ENCODE data around the gene MRPL12. TPM values are rescaled to one million over a fixed set of nuclear protein-coding genes. Genes with fewer than 3 reads are reported as not detected.

Gene MRPL12
- total and polyA plus RNA-seq, 2 of the 8 experiments (the other 6 are each of a cell fraction or from before 2014, with no cell fraction given) = 120 to 141 TPM

DNA sequence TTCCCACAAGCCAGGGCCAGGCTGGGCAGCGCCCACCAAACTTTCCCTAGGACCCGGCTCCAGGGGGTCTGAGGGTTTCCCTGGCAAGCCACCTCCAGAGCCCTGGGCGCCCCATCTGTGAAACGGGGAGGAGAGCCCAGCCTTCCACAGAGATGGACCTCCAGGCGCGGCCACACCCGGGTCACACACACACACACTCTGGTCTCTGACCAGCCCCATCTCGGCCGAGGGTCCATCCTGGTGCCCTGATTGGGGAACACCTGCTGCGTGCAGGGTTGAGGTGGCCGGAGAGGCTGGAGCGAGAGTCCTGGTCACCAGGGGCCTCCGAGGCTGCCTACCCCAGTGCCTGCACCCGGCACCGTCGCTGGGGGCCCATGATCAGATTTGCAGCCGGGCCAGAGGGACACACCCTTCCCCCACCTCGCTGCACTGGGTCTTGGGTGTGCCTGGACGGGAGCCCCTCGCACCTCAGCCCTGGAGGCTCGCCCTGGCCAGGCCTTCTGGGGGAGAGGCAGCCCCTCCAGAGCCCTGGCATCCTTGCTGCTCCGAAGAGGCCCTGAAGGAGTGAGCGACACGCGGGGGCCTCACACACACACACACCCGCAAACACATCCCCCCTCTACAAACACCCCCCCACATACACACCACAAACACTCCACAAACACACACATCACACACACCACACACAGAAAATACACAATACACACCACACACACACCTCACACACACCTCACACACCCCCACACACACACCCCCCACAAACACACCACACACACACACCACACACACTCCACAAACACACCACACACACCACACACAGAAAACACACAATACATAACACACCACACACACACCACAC, 38.7 kb downstream of the MRPL12 start:
- peaks cover 0 to 3% of the 10 kb centered on the region in 2 experiments for H4K20me1 ChIP-seq (replicated peaks in 1 of 2; ENCODE audit: control insufficient read depth in 1 of 2, insufficient read depth in 2 of 2, low read length in 2 of 2)
- H3K36me3 ChIP-seq (ENCODE audit: control insufficient read depth in 2 of 4, insufficient read depth in 4 of 4, low read length in 3 of 4) = no peaks in the 10 kb centered on the region
- no peak overlapping the region for H2BK12ac ChIP-seq (ENCODE audit: low read depth, low read length)
- no peak overlapping the region for H3K9ac ChIP-seq (replicated peaks in 1 of 4; ENCODE audit: extremely low read depth in 1 of 4, low read depth in 3 of 4, low read length in 3 of 4)
- peak overlapping the region; percentile 57 for H4K8ac ChIP-seq (ENCODE audit: extremely low read depth, insufficient read depth, low read length)
- no peak overlapping the region for H3K4ac ChIP-seq (replicated peaks; ENCODE audit: insufficient read length, low read depth, low read length)
- FAIRE-seq = no peak
- H4K5ac ChIP-seq (ENCODE audit: insufficient read length, low read depth, low read length) = no peak overlapping the region
- H2BK15ac ChIP-seq (ENCODE audit: low read length) = 0 out of 2 replicates have a peak overlapping the region, but pooled peaks have one; percentile 36
- H2AK5ac ChIP-seq (ENCODE audit: low read depth, low read length) = no peak overlapping the region
- H2BK120ac ChIP-seq (replicated peaks; ENCODE audit: low read depth, low read length) = no peak overlapping the region
- peaks cover 4% of the 10 kb centered on the region; the same call in 1 of the 2 replicates for H3K23me2 ChIP-seq (ENCODE audit: low read depth, low read length)
- 85% methylated on average over 20 of the region's 26 CpGs; no CpG with 5 or more reads in 1 of the 2 experiments for WGBS, 2 experiments (ENCODE audit: extremely low coverage in 1 of 2, insufficient coverage in 1 of 2, insufficient read length in 1 of 2, insufficient replicate concordance in 2 of 2, low coverage in 1 of 2, low lambda C conversion rate in 2 of 2, missing lambda C conversion rate in 1 of 2)
- H3K79me1 ChIP-seq (ENCODE audit: low read depth, low read length) = no peaks in the 10 kb centered on the region
- no peak overlapping the region for H3K23ac ChIP-seq (ENCODE audit: insufficient read length)
- no peak overlapping the region for H4K91ac ChIP-seq (replicated peaks; ENCODE audit: insufficient read length, low read length)
- no peak overlapping the region for H3K18ac ChIP-seq (ENCODE audit: extremely low read depth, low read length)
- no peak overlapping the region for H3K14ac ChIP-seq (ENCODE audit: insufficient read length)
- H3K56ac ChIP-seq (replicated peaks; ENCODE audit: insufficient read length, low read depth, low read length) = peak overlapping the region; percentile 100
- no peak overlapping the region for H3K4me2 ChIP-seq (ENCODE audit: insufficient read depth in 1 of 2, low read depth in 2 of 2, low read length in 2 of 2)
- no peak overlapping the region for H3K4me3 ChIP-seq (ENCODE audit: extremely low read depth in 1 of 4, insufficient read depth in 2 of 4, low read depth in 3 of 4, low read length in 4 of 4)
- 0 out of 7 replicates have a peak, but pooled peaks cover 0 to 2% (median 0%) of the 10 kb centered on the region in 4 experiments for H3K27me3 ChIP-seq (replicated peaks in 1 of 4; ENCODE audit: control insufficient read depth in 3 of 4, extremely low read depth in 1 of 4, insufficient read depth in 3 of 4, low read length in 3 of 4)
- POLR2A ChIA-PET (ENCODE audit: partially characterized antibody) = interaction anchor here (1.0 to 1.1 kb wide), 2 partner anchors 53 to 91 kb away, joined by 3 to 6 read pairs; partner anchors contain the start of gene MCRIP1
- H3K4me1 ChIP-seq (replicated peaks in 1 of 4; ENCODE audit: control insufficient read depth in 3 of 4, insufficient read depth in 4 of 4, low read length in 3 of 4) = 0 out of 7 replicates have a peak, but pooled peaks cover 0 to 2% (median 0%) of the 10 kb centered on the region in 4 experiments
- DNase-seq (ENCODE audit: low read depth in 1 of 2, low spot score in 2 of 2) = no peak
- H2BK5ac ChIP-seq (ENCODE audit: low read depth, low read length) = no peak overlapping the region
- no peak overlapping the region for H2AFZ ChIP-seq (ENCODE audit: low read length)
- CTCF ChIA-PET (ENCODE audit: partially characterized antibody) = no interaction called here
- no peaks in the 10 kb centered on the region for H3K9me3 ChIP-seq (ENCODE audit: insufficient read depth in 2 of 2, low read depth in 1 of 2, low read length in 1 of 2)
- H2BK20ac ChIP-seq (ENCODE audit: low read length) = no peak overlapping the region
- no peak overlapping the region for H3K27ac ChIP-seq (ENCODE audit: low read depth, low read length)
- H3K79me2 ChIP-seq (ENCODE audit: control insufficient read depth in 1 of 2, insufficient read depth in 2 of 2, low read length in 2 of 2) = no peaks in the 10 kb centered on the region
- TF ChIP-seq KDM5A (IDR thresholded peaks at IDR 0.05; ENCODE audit: low read length) = no peak
- no peak for TF ChIP-seq BCL11A (IDR thresholded peaks at IDR 0.05; ENCODE audit: low read depth in 2 of 2, low read length in 2 of 2)
- no peak for TF ChIP-seq SAP30 (IDR thresholded peaks at IDR 0.05; ENCODE audit: insufficient read depth, insufficient replicate concordance, low read length)
